ENCODE measurements around the gene AP4E1. TPM values are rescaled to one million over a fixed set of nuclear protein-coding genes. Genes with fewer than 3 reads are reported as not detected.

AP4E1 gene
- total RNA-seq = 11.0 and 11.3 TPM in 2 replicates

DNA sequence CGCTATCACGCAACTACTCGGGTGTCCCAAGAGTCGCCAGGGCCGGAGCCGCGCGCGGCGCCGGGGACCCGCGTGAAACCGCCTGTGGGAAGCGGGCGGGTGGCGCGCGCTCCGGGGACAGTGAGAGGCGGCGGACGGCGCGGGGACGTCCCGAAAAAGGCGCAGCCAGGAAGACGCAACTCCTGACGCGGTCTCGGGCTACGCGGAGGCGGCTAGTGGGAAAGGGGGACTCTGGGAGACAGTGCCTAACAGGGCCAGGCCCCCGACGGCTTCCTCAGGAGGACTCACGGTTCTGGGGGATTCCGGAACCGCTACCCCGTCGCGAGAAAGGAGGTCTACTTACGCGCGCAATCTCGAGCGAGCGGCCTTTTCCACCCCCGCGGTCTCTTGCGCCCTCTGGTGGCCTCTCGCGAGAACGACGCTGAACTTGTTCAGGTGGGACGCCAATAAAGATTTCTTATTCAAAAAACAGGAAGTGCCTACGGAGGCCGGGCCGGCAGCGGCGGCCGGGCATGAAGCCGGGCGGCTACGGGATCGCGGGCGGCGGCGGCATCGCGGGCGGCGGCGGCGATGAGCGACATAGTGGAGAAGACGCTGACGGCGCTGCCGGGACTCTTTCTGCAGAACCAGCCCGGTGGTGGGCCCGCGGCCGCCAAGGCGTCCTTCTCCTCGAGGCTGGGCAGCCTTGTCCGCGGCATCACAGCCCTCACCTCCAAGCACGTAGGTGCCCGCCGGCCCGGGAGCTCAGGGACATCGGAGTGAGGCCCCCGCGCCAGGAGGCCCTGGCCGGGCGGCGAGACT, at the start of gene AP4E1:
Gene AP4E1 (plus strand): TSS at position 475 of the 801 bp plus-strand sequence. CDS start 96 bp downstream, at position 571.
- DNase-seq (ENCODE audit: low read depth) = peak; percentile 61
- TF ChIP-seq, protein P1, sequence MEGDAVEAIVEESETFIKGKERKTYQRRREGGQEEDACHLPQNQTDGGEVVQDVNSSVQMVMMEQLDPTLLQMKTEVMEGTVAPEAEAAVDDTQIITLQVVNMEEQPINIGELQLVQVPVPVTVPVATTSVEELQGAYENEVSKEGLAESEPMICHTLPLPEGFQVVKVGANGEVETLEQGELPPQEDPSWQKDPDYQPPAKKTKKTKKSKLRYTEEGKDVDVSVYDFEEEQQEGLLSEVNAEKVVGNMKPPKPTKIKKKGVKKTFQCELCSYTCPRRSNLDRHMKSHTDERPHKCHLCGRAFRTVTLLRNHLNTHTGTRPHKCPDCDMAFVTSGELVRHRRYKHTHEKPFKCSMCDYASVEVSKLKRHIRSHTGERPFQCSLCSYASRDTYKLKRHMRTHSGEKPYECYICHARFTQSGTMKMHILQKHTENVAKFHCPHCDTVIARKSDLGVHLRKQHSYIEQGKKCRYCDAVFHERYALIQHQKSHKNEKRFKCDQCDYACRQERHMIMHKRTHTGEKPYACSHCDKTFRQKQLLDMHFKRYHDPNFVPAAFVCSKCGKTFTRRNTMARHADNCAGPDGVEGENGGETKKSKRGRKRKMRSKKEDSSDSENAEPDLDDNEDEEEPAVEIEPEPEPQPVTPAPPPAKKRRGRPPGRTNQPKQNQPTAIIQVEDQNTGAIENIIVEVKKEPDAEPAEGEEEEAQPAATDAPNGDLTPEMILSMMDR (IDR thresholded peaks at IDR 0.05; ENCODE audit: insufficient read depth, low read length, poor library complexity, severe bottlenecking) = peak; percentile 88
- no peaks in the 10 kb centered on the region for H3K36me3 ChIP-seq (ENCODE audit: control insufficient read depth, insufficient read depth, low read length)

GRCh38 chr15:50860824-50861223, 47.7 kb upstream of the AP4E1 start:
- no peak overlapping the region for H3K4me3 ChIP-seq (ENCODE audit: low read depth, low read length)
- TF ChIP-seq, protein P1 (IDR thresholded peaks at IDR 0.05; ENCODE audit: insufficient read depth, low read length, poor library complexity, severe bottlenecking) = no peak
- H3K36me3 ChIP-seq (ENCODE audit: control insufficient read depth, insufficient read depth, low read length) = no peaks in the 10 kb centered on the region
- DNase-seq (ENCODE audit: low read depth) = no peak
- H3K27me3 ChIP-seq (ENCODE audit: control insufficient read depth, insufficient read depth, low read length) = no peaks in the 10 kb centered on the region

More for the DNA sequence above, at the start of gene AP4E1:
- Histone ChIP-seq H3K4me3 (ENCODE audit: low read depth, low read length) (peak within 1 kb of the TSS; percentile 97), H3K27me3 (ENCODE audit: control insufficient read depth, insufficient read depth, low read length) (no peaks in the 10 kb centered on the region)

- Histone ChIP-seq H3K27me3 (ENCODE audit: control insufficient read depth, insufficient read depth, low read length) (no peaks in the 10 kb centered on the region), H3K36me3 (ENCODE audit: control insufficient read depth, insufficient read depth, low read length) (no peaks in the 10 kb centered on the region), H3K4me3 (ENCODE audit: low read depth, low read length) (no peak overlapping the region)
- TF ChIP-seq, protein P1 (IDR thresholded peaks at IDR 0.05; ENCODE audit: insufficient read depth, low read length, poor library complexity, severe bottlenecking) = no peak
- DNase-seq (ENCODE audit: low read depth) = no peak
These were observed 45.9 kb upstream of the AP4E1 start for GRCh38 chr15:50862553-50862952.

- Histone ChIP-seq H3K4me3 (ENCODE audit: low read depth, low read length) (no peak overlapping the region), H3K36me3 (ENCODE audit: control insufficient read depth, insufficient read depth, low read length) (no peaks in the 10 kb centered on the region), H3K27me3 (ENCODE audit: control insufficient read depth, insufficient read depth, low read length) (no peaks in the 10 kb centered on the region)
- DNase-seq (ENCODE audit: low read depth) = no peak
- TF ChIP-seq, protein P1 (IDR thresholded peaks at IDR 0.05; ENCODE audit: insufficient read depth, low read length, poor library complexity, severe bottlenecking) = no peak
These were observed 43.6 kb upstream of the AP4E1 start for GRCh38 chr15:50864873-50865272.

GRCh38 chr15:50865515-50866353, 42.7 kb upstream of the AP4E1 start:
- Histone ChIP-seq H3K27me3 (ENCODE audit: control insufficient read depth, insufficient read depth, low read length) (no peaks in the 10 kb centered on the region), H3K36me3 (ENCODE audit: control insufficient read depth, insufficient read depth, low read length) (no peaks in the 10 kb centered on the region), H3K4me3 (ENCODE audit: low read depth, low read length) (no peak overlapping the region)
- TF ChIP-seq, protein P1 (IDR thresholded peaks at IDR 0.05; ENCODE audit: insufficient read depth, low read length, poor library complexity, severe bottlenecking) = no peak
- no peak for DNase-seq (ENCODE audit: low read depth)

Measured in kidney epithelial cell (primary cell).